ENCODE data around the gene TTC39C.
"Not testable (repeated sequence)": the region's sequence is repeated elsewhere in the genome, so short reads cannot be mapped to it uniquely, and the experiment has no call there.

TTC39C gene

GRCh38 chr18:24018299-24018886 is 3.8 kb downstream of the TTC39C start:
- DNase-seq = peak; percentile 45

GRCh38 chr18:24019641-24020331 is 5.2 kb downstream of the TTC39C start:
- DNase-seq = peak; percentile 69

- DNase-seq = no peak
Observed at GRCh38 chr18:24021505-24021904, 7.0 kb downstream of the TTC39C start.

GRCh38 chr18:24022161-24022560 is 7.6 kb downstream of the TTC39C start:
- no peak for DNase-seq

- no peak for DNase-seq
Observed at GRCh38 chr18:24023185-24023814, 8.7 kb downstream of the TTC39C start.

GRCh38 chr18:24024425-24024824 is 9.9 kb downstream of the TTC39C start:
- no peak for DNase-seq

- DNase-seq = no peak
Observed at GRCh38 chr18:24026457-24026856, 11.9 kb downstream of the TTC39C start.

GRCh38 chr18:24027156-24027827 is 12.7 kb downstream of the TTC39C start:
- no peak for DNase-seq

- DNase-seq = not testable (repeated sequence)
Observed at GRCh38 chr18:24028946-24029345, 14.4 kb downstream of the TTC39C start.

GRCh38 chr18:24031318-24031717 is 16.8 kb downstream of the TTC39C start:
- DNase-seq = no peak

GRCh38 chr18:24031916-24032315 is 17.4 kb downstream of the TTC39C start:
- no peak for DNase-seq

GRCh38 chr18:24033641-24034412 is 19.3 kb downstream of the TTC39C start:
- DNase-seq = no peak

GRCh38 chr18:24035316-24035715 is 20.8 kb downstream of the TTC39C start:
- no peak for DNase-seq

- no peak for DNase-seq
Observed at GRCh38 chr18:24039671-24040070, 25.1 kb downstream of the TTC39C start.

- DNase-seq = no peak
Observed at GRCh38 chr18:24041691-24042090, 27.1 kb downstream of the TTC39C start.

GRCh38 chr18:24043403-24043802 is 28.8 kb downstream of the TTC39C start:
- no peak for DNase-seq

GRCh38 chr18:24048261-24048660 is 33.7 kb downstream of the TTC39C start:
- DNase-seq = no peak

GRCh38 chr18:24049142-24049541 is 34.6 kb downstream of the TTC39C start:
- no peak for DNase-seq

GRCh38 chr18:24051031-24051947 is 36.7 kb downstream of the TTC39C start:
- no peak for DNase-seq

- DNase-seq = no peak
Observed at GRCh38 chr18:24052053-24052452, 37.5 kb downstream of the TTC39C start.

- DNase-seq = no peak
Observed at GRCh38 chr18:24053211-24053610, 38.7 kb downstream of the TTC39C start.

- DNase-seq = peak; percentile 47
Observed at GRCh38 chr18:24054130-24054529, 39.6 kb downstream of the TTC39C start.

Measured in stimulated activated CD4-positive, alpha-beta T cell treated with anti-CD3 and anti-CD28 coated beads, Interleukin-4, amount 100 ng/mL, for 24 hours (primary cell).